Thoracic aorta (tissue), 2 donors: ENCODE data around the gene BCAS3. TPM values are rescaled to one million over a fixed set of nuclear protein-coding genes. Genes with fewer than 3 reads are reported as not detected.

Experiments used
- ATAC-seq: fragments of 150-250 bp; one replicate; pipeline ENCODE4 v1.8.0; 2017; ENCODE audit warnings: low read depth; ENCODE audit not compliant: insufficient number of reproducible peaks, low FRiP score
- DNase-seq: peaks from one replicate; pipeline ENCODE4 v3.0.0-alpha.2; 2020; ENCODE audit warnings: low spot score
- H3K27ac ChIP-seq, 2 donors: fragments of 200-600 bp; sonication (generic); 1 replicate in 1 of 2; 2 replicates in 1 of 2; pipeline ENCODE4 v1.5.1; 2016; ENCODE audit warnings: mild to moderate bottlenecking in 2 of 2, moderate library complexity in 2 of 2
- H3K27me3 ChIP-seq: fragments of 200-600 bp; sonication (generic); replicated peaks from 2 replicates; pipeline ENCODE4 v1.6.0; 2016; ENCODE audit warnings: mild to moderate bottlenecking; ENCODE audit not compliant: insufficient read depth
- H3K36me3 ChIP-seq: fragments of 200-600 bp; sonication (generic); one replicate; pipeline ENCODE4 v1.5.1; 2016
- H3K4me1 ChIP-seq, 2 donors: fragments of 200-600 bp; sonication (generic); 1 replicate in 1 of 2; 2 replicates in 1 of 2; pipeline versions ENCODE4 v1.5.1 to v1.6.0; 2016; ENCODE audit warnings: low read depth in 2 of 2, mild to moderate bottlenecking in 1 of 2; ENCODE audit not compliant: control insufficient read depth in 1 of 2
- H3K4me3 ChIP-seq: fragments of 200-600 bp; sonication (generic); 2 replicates; pipeline ENCODE4 v1.5.1; 2016; ENCODE audit warnings: mild to moderate bottlenecking
- H3K9me3 ChIP-seq: fragments of 200-600 bp; sonication (generic); 2 replicates; pipeline ENCODE4 v1.5.1; 2016
- total RNA-seq, 2 donors: library from RNA; depleted of rRNA; stranded (reverse); fragments of >200 nt; gene quantifications; one replicate each; pipeline versions ENCODE4 v1.1.0 to v1.2.3, GENCODE V29; 2016
- TF ChIP-seq, protein P1 (sequence below): fragments of 200-600 bp; sonication (generic); IDR thresholded peaks from one replicate; pipeline ENCODE4 v1.5.1; 2019; ENCODE audit warnings: antibody characterized with exemption

BCAS3 gene
- total RNA-seq, 2 donors from 2014 or later, result 35.1 to 69.3 TPM

DNA sequence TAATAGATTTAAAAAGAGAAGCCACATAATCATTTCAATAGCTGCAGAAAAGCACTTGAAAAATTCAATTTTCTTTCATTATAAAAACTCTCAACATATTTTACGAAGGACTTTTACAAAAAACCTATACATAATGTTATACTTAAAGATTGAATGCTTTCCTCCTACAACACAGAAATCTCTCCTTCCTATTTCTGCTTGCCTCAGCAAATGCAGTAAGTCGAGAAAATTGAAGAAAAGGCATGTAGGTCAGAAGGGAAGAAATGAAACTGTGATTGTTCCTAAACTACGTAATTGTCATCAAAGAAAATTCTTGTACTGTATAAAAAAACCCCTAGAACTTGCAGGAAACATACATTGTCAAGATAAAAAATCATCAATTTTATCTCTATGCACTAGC, 267.1 kb downstream of the BCAS3 start:
- H3K36me3 ChIP-seq, result no peaks in the 10 kb centered on the region
- TF ChIP-seq, protein P1, sequence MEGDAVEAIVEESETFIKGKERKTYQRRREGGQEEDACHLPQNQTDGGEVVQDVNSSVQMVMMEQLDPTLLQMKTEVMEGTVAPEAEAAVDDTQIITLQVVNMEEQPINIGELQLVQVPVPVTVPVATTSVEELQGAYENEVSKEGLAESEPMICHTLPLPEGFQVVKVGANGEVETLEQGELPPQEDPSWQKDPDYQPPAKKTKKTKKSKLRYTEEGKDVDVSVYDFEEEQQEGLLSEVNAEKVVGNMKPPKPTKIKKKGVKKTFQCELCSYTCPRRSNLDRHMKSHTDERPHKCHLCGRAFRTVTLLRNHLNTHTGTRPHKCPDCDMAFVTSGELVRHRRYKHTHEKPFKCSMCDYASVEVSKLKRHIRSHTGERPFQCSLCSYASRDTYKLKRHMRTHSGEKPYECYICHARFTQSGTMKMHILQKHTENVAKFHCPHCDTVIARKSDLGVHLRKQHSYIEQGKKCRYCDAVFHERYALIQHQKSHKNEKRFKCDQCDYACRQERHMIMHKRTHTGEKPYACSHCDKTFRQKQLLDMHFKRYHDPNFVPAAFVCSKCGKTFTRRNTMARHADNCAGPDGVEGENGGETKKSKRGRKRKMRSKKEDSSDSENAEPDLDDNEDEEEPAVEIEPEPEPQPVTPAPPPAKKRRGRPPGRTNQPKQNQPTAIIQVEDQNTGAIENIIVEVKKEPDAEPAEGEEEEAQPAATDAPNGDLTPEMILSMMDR, result no peak
- peaks cover 17 to 19% of the 10 kb centered on the region in 2 donors for H3K4me1 ChIP-seq
- no peaks in the 10 kb centered on the region for H3K9me3 ChIP-seq
- ATAC-seq (no peak), DNase-seq (no peak)
- H3K27ac ChIP-seq, result no peak overlapping the region
- no peak overlapping the region for H3K4me3 ChIP-seq
- no peaks in the 10 kb centered on the region for H3K27me3 ChIP-seq

DNA sequence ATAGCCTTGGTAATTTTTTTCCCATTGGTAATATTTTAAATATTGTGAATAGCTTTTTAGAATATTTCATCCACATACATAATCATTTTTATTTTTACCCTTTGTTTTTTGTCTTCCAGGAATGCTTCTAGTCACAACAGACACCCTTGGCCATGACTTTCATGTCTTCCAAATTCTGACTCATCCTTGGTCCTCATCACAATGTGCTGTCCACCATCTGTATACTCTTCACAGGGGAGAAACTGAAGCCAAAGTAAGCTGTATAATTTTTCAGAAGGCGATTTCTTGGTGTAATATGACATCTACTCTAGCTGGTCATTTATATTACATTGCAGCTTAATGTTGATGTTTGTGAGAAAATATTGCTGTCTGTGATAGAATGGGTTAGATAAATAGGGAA, 269.4 kb downstream of the BCAS3 start:
- Histone ChIP-seq H3K27me3 (no peaks in the 10 kb centered on the region), H3K36me3 (no peaks in the 10 kb centered on the region), H3K9me3 (no peaks in the 10 kb centered on the region), H3K4me1 (peaks cover 5% of the 10 kb centered on the region in 2 donors), H3K27ac (no peak overlapping the region), H3K4me3 (no peak overlapping the region)
- DNase-seq (no peak), ATAC-seq (no peak)
- TF ChIP-seq, protein P1, result no peak

- Histone ChIP-seq H3K27me3 (no peaks in the 10 kb centered on the region), H3K4me1 (peaks cover 4 to 5% of the 10 kb centered on the region in 2 donors), H3K9me3 (no peaks in the 10 kb centered on the region), H3K4me3 (no peak overlapping the region), H3K27ac (no peak overlapping the region), H3K36me3 (no peaks in the 10 kb centered on the region)
- ATAC-seq, result no peak
- TF ChIP-seq, protein P1, result no peak
- no peak for DNase-seq
These were observed 269.9 kb downstream of the BCAS3 start for GRCh38 chr17:60947543-60947942.

DNA sequence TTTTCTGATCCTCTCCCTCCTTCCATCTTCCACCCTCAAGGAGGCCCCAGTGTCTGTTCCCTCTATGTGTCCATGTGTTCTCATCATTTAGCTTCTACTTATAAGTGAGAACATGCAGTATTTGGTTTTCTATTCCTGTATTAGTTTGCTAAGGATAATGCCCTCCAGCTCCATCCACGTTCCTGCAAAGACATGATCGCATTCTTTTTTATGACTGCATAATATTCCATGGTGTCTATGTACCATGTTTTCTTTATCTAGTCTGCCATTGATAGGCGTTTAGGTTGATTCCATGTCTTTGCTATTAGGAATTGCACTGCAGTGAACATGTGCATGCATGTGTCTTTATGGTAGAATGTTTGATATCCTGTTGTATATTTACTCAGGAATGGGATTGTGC, 275.1 kb downstream of the BCAS3 start:
- H3K36me3 ChIP-seq, result no peaks in the 10 kb centered on the region
- H3K27me3 ChIP-seq, result no peaks in the 10 kb centered on the region
- H3K4me1 ChIP-seq, result peaks cover 0 to 4% of the 10 kb centered on the region in 2 donors
- DNase-seq (no peak), ATAC-seq (no peak)
- no peak overlapping the region for H3K27ac ChIP-seq
- H3K9me3 ChIP-seq, result no peaks in the 10 kb centered on the region
- TF ChIP-seq, protein P1, result no peak
- H3K4me3 ChIP-seq, result no peak overlapping the region

DNA sequence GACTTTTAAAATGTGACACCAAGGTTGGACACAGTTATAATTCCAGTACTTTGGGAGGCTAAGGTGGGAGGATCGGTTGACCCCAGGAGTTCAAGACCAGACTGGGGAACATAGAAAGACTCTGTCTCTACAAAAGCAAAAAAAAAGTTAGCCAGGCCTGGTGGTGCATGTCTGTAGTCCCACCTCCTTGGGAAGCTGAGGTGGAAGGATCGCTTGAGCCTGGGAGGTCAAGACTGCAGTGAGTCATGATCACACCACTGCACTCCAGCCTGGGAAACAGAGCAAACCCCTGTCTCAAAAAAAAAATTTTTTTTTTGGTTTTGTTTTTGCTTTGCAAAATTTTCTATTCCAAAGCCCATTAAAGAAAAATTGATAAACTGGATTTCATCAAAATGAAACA, 281.4 kb downstream of the BCAS3 start:
- no peak for ATAC-seq
- H3K4me1 ChIP-seq, result no peaks in the 10 kb centered on the region
- no peak overlapping the region for H3K4me3 ChIP-seq
- H3K9me3 ChIP-seq, result peaks cover 9% of the 10 kb centered on the region
- H3K27ac ChIP-seq, result no peak overlapping the region
- no peak for DNase-seq
- TF ChIP-seq, protein P1, result no peak
- H3K36me3 ChIP-seq, result peaks cover 3% of the 10 kb centered on the region
- no peaks in the 10 kb centered on the region for H3K27me3 ChIP-seq
